Endodermal cell (in vitro differentiated cells): ENCODE measurements around the gene BRICD5. TPM values are rescaled to one million over a fixed set of nuclear protein-coding genes. Genes with fewer than 3 reads are reported as not detected.

Experiments
- DNase-seq: peaks from one replicate; pipeline ENCODE4 v3.0.0-alpha.2; 2017
- H3K27ac ChIP-seq: 2 replicates; pipeline ENCODE4 v1.5.1; 2013; ENCODE audit warnings: mild to moderate bottlenecking, low read depth, low read length, moderate library complexity
- H3K27me3 ChIP-seq: 2 replicates; pipeline ENCODE4 v1.6.1; 2013; ENCODE audit warnings: mild to moderate bottlenecking, low read length, moderate library complexity; ENCODE audit not compliant: insufficient read depth, control insufficient read depth, poor library complexity, severe bottlenecking
- H3K36me3 ChIP-seq: 2 replicates; pipeline ENCODE4 v1.7.0; 2013; ENCODE audit warnings: mild to moderate bottlenecking, low read length, moderate library complexity; ENCODE audit not compliant: control insufficient read depth, insufficient read depth
- H3K4me1 ChIP-seq: one replicate; pipeline ENCODE4 v1.7.0; 2013; ENCODE audit warnings: low read length; ENCODE audit not compliant: control insufficient read depth, insufficient read depth
- H3K4me3 ChIP-seq: 2 replicates; pipeline ENCODE4 v1.5.1; 2013; ENCODE audit warnings: mild to moderate bottlenecking, low read length, moderate library complexity
- H3K9ac ChIP-seq: 2 replicates; pipeline ENCODE4 v1.6.1; 2013; ENCODE audit warnings: mild to moderate bottlenecking, low read length, moderate library complexity; ENCODE audit not compliant: poor library complexity, severe bottlenecking; ENCODE audit errors: extremely low read depth
- H3K9me3 ChIP-seq: 2 replicates; pipeline ENCODE4 v1.6.1; 2013; ENCODE audit warnings: mild to moderate bottlenecking, low read length, moderate library complexity; ENCODE audit not compliant: control insufficient read depth
- H3K27ac Mint-ChIP-seq: 2 replicates; pipeline ENCODE4 v1.8.0; 2020; ENCODE audit warnings: mixed read lengths
- H3K27me3 Mint-ChIP-seq: 2 replicates; pipeline ENCODE4 v1.8.0; 2021; ENCODE audit warnings: mild to moderate bottlenecking, mixed read lengths; ENCODE audit not compliant: insufficient read depth
- H3K36me3 Mint-ChIP-seq: 2 replicates; pipeline ENCODE4 v1.8.0; 2020; ENCODE audit warnings: low read depth, mixed read lengths
- H3K4me1 Mint-ChIP-seq: 2 replicates; pipeline ENCODE4 v1.8.0; 2020; ENCODE audit warnings: mixed read lengths
- H3K4me3 Mint-ChIP-seq: 2 replicates; pipeline ENCODE4 v1.8.0; 2020; ENCODE audit warnings: mild to moderate bottlenecking, moderate library complexity, mixed read lengths
- H3K9me3 Mint-ChIP-seq: 2 replicates; pipeline ENCODE4 v1.8.0; 2020; ENCODE audit warnings: mild to moderate bottlenecking, mixed read lengths
- CTCF ChIP-seq: fragments of 200-600 bp; sonication (generic); conservative IDR thresholded peaks from 2 replicates; pipeline ENCODE4 v1.5.0; 2021; ENCODE audit warnings: antibody characterized with exemption, mild to moderate bottlenecking
- WGBS, 2 experiments: methylation state at CpG; one replicate each; pipeline versions ENCODE4 v1.1.5 to v1.1.7; 2013; ENCODE audit warnings: missing lambda C conversion rate in 2 of 2, mixed read lengths in 1 of 2; ENCODE audit not compliant: insufficient coverage in 1 of 2, insufficient read length in 1 of 2; 5-methylcytosine and 5-hydroxymethylcytosine counted together
- total RNA-seq, 2 donors: library from RNA; stranded (reverse); fragmentation: NEBNext Ultra II Directional in 1 of 2; extraction: Animal tissue kit (Norgen Biotek cat#: 25700) in 1 of 2; gene quantifications; 2 replicates in 1 of 2; 3 replicates in 1 of 2; pipeline ENCODE4 v1.2.1, GENCODE V29; 2021

Gene BRICD5
- total RNA-seq, 2 donors from 2014 or later = 7.7 to 15.0 TPM

- Histone ChIP-seq H3K4me1 (peaks cover 7% of the 10 kb centered on the region), H3K4me3 (no peak overlapping the region), H3K27me3 (peaks cover 48% of the 10 kb centered on the region), H3K36me3 (no peaks in the 10 kb centered on the region), H3K9me3 (no peaks in the 10 kb centered on the region), H3K27ac (no peak overlapping the region), H3K9ac (no peak overlapping the region)
- Mint-ChIP-seq H3K9me3 (peaks cover under 1% of the 10 kb centered on the region), H3K4me1 (no peaks in the 10 kb centered on the region), H3K27me3 (peaks cover 64% of the 10 kb centered on the region), H3K4me3 (peak overlapping the region; percentile 52), H3K36me3 (no peaks in the 10 kb centered on the region), H3K27ac (no peak overlapping the region)
- no peak for TF ChIP-seq CTCF
- WGBS, 2 experiments = 79% methylated on average over 4 of the region's 4 CpGs; no CpG with 5 or more reads in 1 of the 2 experiments
- DNase-seq = no peak
These were observed 12.4 kb downstream of the BRICD5 start for GRCh38 chr16:2198283-2198682.

GRCh38 chr16:2197765-2198164 lies 12.9 kb downstream of the BRICD5 start:
- no peak overlapping the region for H3K27ac Mint-ChIP-seq
- peak overlapping the region; percentile 52 for H3K4me3 Mint-ChIP-seq
- no peaks in the 10 kb centered on the region for H3K36me3 ChIP-seq
- no peak overlapping the region for H3K27ac ChIP-seq
- no peaks in the 10 kb centered on the region for H3K9me3 ChIP-seq
- H3K9me3 Mint-ChIP-seq = no peaks in the 10 kb centered on the region
- WGBS, 2 experiments = 78 to 85% methylated on average over 6 of the region's 6 CpGs
- H3K36me3 Mint-ChIP-seq = no peaks in the 10 kb centered on the region
- no peak for DNase-seq
- peaks cover 7% of the 10 kb centered on the region for H3K4me1 ChIP-seq
- no peak for TF ChIP-seq CTCF
- no peak overlapping the region for H3K9ac ChIP-seq
- H3K27me3 ChIP-seq = peaks cover 48% of the 10 kb centered on the region
- no peak overlapping the region for H3K4me3 ChIP-seq
- H3K4me1 Mint-ChIP-seq = no peaks in the 10 kb centered on the region
- peaks cover 63% of the 10 kb centered on the region for H3K27me3 Mint-ChIP-seq

- Mint-ChIP-seq H3K27me3 (peaks cover 57% of the 10 kb centered on the region), H3K9me3 (no peaks in the 10 kb centered on the region), H3K4me3 (peak overlapping the region; percentile 52)
These were observed 13.6 kb downstream of the BRICD5 start for GRCh38 chr16:2196981-2197511.

More at GRCh38 chr16:2196981-2197511, 13.6 kb downstream of the BRICD5 start:
- 40 to 47% methylated on average over 16 to 32 of the region's 32 CpGs for WGBS, 2 experiments
- Histone ChIP-seq H3K9me3 (no peaks in the 10 kb centered on the region), H3K9ac (no peak overlapping the region), H3K27ac (no peak overlapping the region), H3K4me3 (no peak overlapping the region), H3K27me3 (peaks cover 48% of the 10 kb centered on the region), H3K36me3 (no peaks in the 10 kb centered on the region), H3K4me1 (peaks cover 7% of the 10 kb centered on the region)
- DNase-seq = no peak
- TF ChIP-seq CTCF = no peak
- Mint-ChIP-seq H3K4me1 (no peaks in the 10 kb centered on the region), H3K27ac (no peak overlapping the region), H3K36me3 (no peaks in the 10 kb centered on the region)
